EL (cell line): ENCODE results near the gene CTXN1.

Source experiments
- DNase-seq: peaks from one replicate; pipeline ENCODE4 v3.0.0-alpha.2; 2016

The CTXN1 gene

GRCh38 chr19:7944177-7944761 is 18.3 kb upstream of the CTXN1 start:
- peak; percentile 91 for DNase-seq

- DNase-seq, result peak; percentile 100
Observed at GRCh38 chr19:7943444-7944176, 17.7 kb upstream of the CTXN1 start, which contains the start of gene TIMM44. TSS of gene TIMM44 (minus strand) at chr19:7943666. CDS start at chr19:7943651, 15 bp downstream.

- DNase-seq, result no peak
Observed at GRCh38 chr19:7942981-7943443, 17.1 kb upstream of the CTXN1 start.

GRCh38 chr19:7941895-7942596 is 16.1 kb upstream of the CTXN1 start:
- no peak for DNase-seq

GRCh38 chr19:7940841-7941240 is 14.9 kb upstream of the CTXN1 start:
- DNase-seq, result no peak

- DNase-seq, result no peak
Observed at GRCh38 chr19:7934766-7935165, 8.8 kb upstream of the CTXN1 start.

GRCh38 chr19:7933828-7934725 is 8.1 kb upstream of the CTXN1 start:
- DNase-seq, result no peak

GRCh38 chr19:7933411-7933810 is 7.5 kb upstream of the CTXN1 start:
- DNase-seq, result no peak

GRCh38 chr19:7932930-7933300 is 7.0 kb upstream of the CTXN1 start:
- DNase-seq, result no peak

GRCh38 chr19:7932276-7932929 is 6.5 kb upstream of the CTXN1 start:
- DNase-seq, result no peak

- no peak for DNase-seq
Observed at GRCh38 chr19:7931221-7932061, 5.5 kb upstream of the CTXN1 start.

- no peak for DNase-seq
Observed at GRCh38 chr19:7930765-7931164, 4.8 kb upstream of the CTXN1 start.

GRCh38 chr19:7930030-7930429 is 4.1 kb upstream of the CTXN1 start:
- DNase-seq, result peak; percentile 26

- DNase-seq, result peak; percentile 87
Observed at GRCh38 chr19:7928741-7929701, 3.1 kb upstream of the CTXN1 start.

- no peak for DNase-seq
Observed at GRCh38 chr19:7928334-7928706, 2.4 kb upstream of the CTXN1 start.

GRCh38 chr19:7927605-7928333 is 1.8 kb upstream of the CTXN1 start:
- no peak for DNase-seq

GRCh38 chr19:7926727-7927604 is 1.0 kb upstream of the CTXN1 start:
- DNase-seq, result no peak

GRCh38 chr19:7925171-7925851 is 624 bp downstream of the CTXN1 start:
- peak; percentile 78 for DNase-seq
